ENCODE results near the gene RUSF1. TPM values are rescaled to one million over a fixed set of nuclear protein-coding genes. Genes with fewer than 3 reads are reported as not detected.
"Not testable (repeated sequence)": the region's sequence is repeated elsewhere in the genome, so short reads cannot be mapped to it uniquely, and the experiment has no call there.

Gene RUSF1
- total RNA-seq, 1 donor from 2014 or later: 34.5 TPM

DNA sequence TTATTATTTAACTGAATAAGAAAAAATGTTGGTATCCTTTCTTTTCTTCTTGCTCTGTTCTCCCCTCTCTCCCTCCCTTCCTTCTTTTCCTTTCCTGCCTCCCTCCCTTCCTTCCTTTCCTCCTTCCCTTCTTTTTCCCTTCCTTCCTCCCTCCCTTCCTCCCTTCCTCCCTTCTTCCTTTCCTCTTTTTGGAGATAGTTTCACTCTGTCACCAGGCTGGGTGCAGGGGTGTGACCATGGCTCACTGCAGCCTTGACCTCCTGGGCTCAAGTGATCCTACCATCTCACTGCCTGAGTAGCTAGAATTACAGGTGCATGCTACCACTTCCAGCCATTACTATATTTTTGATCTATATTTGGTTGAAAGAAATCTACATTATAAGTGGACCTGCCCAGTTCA is 5.7 kb upstream of the RUSF1 start:
- no peak for DNase-seq

DNA sequence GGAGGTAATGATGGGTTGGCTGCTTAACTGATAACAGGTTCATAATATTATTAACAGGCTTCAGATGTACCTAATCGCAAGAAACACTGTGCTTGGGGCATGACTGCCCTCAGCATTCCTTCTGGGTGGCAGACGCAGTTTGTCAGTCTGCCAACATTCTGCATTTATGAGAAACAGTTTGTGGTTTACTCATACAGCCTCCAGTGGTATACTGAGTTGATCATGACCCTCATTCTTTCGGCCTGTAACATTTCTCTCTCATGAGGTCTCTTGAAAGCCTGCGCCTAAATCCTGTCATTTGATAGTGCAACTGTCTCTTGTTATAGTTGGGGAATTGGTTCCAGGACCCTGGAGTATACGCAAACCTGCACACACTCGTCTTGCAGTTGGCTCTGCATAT is 4.9 kb upstream of the RUSF1 start:
- no peak for DNase-seq

DNA sequence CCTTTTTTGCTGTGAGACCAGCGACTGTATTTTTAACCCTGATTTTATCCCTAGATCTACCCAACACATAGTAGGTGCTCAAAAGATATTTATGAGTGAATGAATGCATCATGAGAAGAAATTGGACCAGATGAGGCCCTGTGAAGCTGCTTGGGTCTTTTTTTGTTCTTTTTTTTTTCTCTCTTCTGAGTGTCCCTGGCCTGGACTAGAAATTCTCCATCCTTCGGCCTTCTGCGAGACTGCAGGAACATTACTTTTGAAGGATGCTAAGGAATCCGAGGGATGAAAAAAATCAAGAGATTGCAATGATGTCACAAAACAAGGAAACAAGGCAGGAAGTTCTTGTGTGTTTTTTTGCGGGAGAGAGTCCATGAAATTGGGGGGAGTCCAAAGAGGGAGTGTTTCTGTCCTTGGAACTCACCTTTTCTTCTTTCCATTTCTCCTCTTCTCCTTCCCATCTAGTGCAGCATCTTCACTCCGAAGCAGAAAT is 560 bp upstream of the RUSF1 start:
- DNase-seq: no peak

DNA sequence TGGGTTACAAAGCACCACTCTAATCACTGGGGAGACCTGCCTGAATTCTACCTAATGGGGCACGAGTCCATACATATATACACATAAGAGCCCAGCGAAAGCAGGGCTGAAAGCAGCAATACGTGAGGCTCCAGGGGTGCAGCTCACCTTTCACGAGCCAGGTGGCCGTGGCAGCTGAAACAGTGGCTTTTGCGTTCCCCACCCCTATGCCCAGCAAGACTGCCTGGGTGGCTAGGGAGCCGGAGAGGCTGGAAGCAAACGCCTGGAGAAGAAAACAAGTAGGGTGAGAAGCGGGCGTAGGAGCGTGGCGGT is 618 bp downstream of the RUSF1 start:
- no peak for DNase-seq

DNA sequence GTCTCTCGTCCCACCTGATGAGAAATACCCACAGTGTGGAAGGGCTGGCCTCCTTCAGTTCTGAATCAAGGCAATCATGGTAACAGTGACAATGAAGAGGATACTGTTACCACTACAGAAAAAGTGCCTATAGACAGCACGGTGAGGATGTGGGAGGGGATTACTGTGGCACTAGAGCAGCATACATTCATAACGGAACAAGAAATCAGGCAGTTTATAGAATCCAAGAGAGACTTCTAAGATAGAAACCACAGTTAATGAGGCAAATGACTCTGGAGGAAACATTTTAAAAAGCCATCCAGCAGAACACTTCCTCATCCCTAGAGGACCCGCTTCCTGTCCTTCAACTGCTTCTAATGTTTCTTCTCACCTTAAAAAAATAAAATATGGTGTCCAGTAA is 2.7 kb downstream of the RUSF1 start:
- DNase-seq: no peak

DNA sequence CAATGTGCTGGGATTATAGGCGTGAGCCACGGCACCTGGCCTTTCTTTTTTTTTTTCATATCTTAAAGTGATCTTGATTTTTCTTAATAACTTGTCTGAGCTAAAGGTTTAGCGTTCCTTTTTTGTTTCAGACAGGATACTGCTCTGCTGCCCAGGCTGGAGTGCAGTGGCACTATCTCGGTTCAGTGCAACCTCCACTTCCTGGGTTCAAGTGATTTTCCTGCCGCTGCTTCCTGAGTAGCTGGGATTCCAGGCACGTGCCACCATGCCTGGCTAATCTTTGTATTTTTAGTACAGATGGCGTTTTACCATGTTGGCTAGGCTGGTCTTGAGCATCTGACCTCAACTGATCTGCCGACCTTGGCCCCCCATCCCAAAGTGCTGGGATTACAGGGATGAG is 4.0 kb downstream of the RUSF1 start:
- DNase-seq: no peak

DNA sequence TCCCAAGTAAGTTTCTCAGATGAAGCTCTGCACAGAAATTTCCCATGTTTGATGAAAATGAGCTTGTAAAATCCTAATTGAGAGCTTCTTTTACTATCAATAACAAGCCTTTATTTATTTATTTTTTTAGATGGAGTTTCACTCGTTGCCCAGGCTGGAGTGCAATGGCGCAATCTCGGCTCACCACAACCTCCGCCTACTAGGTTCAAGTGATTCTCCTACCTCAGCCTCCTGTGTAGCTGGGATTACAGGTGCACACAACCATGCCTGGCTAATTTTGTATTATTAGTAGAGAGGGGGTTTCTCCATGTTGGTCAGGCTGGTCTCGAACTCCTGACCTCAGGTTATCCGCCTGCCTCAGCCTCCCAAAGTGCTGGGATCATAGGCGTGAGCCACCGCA is 4.6 kb downstream of the RUSF1 start:
- not testable (repeated sequence) for DNase-seq

DNA sequence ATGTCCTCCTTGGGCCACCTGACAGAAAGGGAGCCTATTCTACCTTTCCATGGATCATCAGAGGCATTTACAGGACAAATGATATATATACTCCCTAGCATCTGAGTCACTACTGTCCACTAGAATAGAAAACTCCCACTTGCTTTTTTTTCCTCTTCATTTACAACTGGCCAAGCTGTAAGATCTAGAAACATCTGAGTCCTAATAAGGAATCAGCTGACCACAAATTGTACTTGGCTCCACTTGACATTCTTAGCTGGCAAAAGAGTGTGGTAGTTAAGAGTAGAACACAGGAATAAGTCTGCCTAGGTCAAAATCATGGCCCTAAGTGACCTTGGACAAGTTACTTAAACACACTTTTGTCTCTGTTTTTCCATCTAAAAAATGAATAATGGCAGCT is 5.2 kb downstream of the RUSF1 start:
- DNase-seq: no peak

DNA sequence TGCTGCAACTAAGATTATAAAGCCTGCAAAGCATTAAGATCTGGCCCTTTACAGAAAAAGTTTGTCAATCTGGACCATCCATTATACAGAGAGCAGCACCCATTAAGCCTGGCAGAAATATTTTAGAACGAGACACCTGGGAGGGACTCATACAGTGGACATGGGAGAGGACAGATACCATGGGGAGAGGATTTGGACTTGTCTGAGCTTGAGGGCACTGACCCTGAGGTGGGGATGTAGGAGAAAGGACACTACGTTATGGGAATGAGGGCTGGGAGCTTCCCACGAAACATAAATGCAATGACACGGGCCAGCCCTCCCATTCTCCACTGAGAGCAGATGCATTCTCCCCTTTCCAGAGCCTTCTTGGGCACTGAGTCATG is 6.2 kb downstream of the RUSF1 start:
- no peak for DNase-seq

DNA sequence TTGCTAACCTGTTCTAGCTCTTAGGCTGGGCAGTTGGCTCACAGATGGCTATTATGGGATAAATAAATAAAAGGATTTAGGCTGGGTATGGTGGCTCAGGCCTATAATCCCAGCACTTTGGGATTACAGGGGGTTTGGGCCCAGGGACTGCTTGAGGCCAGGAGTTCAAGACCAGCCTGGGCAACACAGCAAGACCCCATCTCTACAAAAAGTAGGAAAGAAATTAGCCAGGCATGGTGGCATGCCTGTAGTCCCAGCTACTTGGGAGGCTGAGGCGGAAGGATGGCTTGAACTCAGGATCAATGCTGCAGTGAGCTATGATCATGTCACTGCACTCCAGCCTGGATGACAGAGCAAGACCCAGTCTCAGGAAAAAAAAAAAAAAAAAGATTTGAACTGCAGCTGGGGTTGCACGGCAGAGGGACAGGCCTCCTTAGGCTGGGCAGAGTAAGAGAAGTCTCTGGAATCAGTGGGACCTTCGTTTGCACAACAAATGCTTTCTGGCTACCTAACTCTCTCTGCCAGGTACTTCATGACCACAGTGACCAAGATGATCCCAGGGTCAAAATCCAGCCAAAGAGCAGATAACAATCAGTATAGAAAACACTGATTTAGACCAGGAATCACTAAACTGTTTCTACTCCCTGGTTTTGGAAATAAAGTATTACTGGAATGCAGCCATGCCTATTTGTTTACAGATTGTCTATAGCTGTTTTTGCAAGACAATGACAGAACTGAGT is 6.8 kb downstream of the RUSF1 start:
- no peak for DNase-seq

DNA sequence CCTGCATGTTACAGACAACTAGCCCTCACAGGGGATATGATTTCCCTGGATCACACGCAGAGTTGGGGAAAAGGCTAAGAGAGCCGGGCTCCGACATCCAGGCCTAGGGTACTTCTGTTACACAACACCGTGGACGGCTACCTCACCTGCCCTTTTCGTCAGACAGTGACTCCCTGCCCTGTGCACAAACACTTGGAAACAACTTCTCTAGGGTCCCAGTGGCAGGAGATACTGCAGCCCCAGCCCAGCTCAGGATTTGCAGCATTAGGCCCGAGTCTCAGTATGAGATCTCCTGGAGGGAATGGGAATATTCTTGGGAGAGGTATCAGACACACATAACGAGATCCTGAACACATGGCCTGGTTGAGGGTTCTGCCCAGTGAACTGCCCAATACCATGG is 8.3 kb downstream of the RUSF1 start:
- no peak for DNase-seq

DNA sequence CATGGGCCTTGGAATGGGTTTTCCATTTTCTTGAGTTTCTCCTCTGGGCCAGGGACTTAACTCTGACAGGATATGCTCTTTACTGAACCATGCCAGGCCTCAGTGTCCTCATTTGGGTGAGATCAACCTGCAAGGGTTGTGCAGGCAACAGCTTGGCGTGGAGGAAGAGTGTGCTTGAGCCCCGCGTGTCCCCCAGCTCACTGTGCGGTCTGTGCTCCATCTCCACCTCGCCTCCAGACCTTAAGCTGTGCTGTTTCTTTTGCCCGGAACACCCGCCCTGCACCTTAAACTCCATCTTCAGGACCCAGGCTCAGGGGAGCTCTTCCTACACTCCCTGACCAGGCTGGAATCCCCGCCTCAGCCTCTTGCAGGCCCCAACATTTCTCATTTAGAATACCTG is 9.7 kb downstream of the RUSF1 start:
- no peak for DNase-seq

DNA sequence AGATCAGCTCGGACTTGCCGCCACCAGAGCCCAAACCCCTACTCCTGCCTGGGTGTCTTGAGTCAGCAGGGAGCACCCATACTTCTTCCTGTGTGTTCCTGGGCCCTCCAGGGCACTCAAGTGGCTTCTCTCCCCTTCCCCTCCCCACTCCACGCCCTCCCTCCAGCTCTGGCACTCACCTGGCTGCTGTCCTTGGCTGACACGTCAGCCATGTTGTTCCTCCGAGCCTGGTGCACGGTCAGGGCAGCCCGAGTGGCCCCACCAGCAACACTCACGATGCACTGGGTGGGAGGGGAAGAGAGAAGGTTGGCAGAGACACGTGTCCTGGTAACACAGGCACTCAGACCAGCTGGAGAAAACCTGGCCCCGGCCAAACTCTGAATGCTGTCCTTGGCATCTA is 11.5 kb downstream of the RUSF1 start:
- no peak for DNase-seq

DNA sequence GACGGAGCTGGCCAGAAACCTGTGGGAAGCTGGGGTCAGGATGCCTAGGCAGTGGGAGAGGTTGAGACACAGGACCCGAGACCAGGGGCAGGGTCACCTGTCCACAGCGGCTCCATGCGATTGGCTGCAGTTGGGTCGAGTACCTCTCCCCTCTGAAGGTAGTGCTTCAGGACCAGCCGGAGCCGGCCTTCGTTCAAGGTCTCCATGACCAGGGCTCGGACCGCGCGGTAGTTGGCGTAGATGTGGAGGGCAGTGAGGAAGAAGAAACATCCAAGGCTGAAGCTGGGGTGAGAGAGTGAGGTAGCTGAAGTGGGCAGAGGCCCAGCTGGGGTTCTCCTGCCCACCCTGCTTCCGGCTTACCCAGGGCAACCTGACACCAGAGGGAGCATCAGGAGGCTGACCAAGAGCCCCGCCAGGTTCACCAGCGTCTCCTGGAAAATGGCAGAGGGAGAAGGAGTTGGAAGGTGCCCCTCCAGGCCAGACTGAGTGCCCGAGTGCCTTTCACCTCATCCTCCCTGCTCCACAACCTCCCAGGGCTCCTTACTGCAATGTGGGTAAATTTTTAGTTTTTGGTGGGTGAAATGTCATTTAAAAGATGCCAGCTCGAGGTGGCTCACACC is 14.6 kb downstream of the RUSF1 start:
- DNase-seq: no peak

DNA sequence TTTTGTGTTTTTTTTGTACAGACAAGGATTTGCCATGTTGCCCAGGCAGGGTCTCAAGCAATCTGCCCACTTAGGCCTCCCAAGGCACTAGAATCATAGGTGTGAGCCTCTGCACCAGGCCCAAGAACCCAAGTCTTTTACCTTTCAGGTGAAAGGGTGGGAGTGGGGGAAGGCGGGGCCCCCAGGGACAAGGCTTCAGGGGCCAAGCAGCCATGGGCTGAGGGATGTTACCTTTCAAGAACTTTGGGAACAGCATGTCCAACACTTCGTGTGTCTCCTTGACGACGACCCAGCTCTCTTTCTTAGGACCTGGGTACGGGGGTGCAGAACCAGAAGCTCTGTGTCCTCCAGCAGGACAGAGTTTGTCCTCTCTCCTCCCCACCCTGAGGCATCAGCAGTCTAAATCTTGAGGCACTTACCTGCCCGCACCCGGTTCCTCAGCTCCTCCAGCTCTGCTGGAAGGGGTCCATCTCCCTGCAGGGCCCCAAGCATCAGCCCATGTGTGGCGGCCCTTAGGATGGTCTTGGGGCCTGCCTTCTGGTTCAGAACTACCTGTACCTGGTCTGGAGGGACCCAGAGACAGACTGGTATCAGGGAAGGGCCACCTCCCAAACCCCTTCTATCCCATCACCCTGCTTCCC is 16.3 kb downstream of the RUSF1 start:
- DNase-seq: no peak

DNA sequence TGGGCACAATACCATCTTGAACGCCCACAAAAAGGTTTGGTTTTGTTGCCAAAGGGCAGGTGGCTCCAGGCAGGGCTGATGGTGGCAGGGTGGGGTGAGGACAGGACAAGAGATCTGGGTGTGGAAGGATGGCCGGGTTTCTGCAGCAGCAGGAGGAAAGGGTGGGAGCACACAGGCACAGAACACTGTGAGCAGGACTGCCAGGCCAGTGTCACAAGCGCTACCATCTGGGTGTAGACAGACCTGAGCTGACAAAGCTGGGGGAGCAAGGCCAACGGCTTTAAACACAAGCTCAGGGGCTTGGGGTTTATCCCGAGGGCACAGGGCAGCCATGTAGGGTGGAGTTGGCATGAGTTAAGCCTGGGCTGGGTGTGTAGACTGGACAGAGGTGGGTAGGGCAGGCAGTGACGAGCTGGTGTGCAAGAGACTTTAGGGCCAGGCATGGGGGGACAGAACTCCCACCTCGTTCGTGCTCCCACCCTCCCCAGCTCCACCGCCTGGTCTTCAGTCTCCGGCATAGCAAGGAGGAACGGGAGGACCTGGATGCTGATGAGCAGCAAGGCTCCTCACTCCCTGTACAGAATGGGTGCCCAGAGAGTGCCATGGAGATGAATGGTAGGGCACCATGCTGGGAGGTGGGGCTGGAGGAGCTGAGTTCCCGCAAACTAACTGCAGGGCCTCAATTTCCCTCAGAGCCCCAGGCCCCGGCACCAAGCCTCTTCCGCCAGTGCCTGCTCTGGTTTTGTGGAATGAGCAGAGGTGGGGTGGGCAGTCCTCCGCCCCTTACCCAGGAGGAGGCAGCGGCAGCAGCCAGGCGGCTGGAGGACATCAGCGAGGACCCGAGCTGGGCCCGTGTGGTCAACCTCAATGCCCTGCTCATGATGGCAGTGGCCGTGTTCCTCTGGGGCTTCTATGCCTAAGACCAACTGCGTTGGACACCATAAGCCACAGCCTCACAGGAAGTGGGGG is 18.3 kb downstream of the RUSF1 start:
- no peak for DNase-seq

DNA sequence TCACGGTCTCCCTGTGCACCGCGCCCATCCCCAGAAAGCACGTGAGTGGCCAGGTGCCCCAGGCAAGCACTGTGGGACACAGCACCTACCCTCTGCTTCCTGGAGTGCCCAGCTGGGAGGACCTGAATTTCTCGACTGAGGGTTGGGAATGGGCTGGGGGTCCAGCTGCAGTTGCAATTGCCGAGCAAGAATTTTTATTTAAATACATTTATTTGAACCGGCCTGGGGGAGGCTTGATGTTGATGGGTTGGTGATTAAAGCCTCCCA is 19.0 kb downstream of the RUSF1 start:
- DNase-seq: no peak

DNA sequence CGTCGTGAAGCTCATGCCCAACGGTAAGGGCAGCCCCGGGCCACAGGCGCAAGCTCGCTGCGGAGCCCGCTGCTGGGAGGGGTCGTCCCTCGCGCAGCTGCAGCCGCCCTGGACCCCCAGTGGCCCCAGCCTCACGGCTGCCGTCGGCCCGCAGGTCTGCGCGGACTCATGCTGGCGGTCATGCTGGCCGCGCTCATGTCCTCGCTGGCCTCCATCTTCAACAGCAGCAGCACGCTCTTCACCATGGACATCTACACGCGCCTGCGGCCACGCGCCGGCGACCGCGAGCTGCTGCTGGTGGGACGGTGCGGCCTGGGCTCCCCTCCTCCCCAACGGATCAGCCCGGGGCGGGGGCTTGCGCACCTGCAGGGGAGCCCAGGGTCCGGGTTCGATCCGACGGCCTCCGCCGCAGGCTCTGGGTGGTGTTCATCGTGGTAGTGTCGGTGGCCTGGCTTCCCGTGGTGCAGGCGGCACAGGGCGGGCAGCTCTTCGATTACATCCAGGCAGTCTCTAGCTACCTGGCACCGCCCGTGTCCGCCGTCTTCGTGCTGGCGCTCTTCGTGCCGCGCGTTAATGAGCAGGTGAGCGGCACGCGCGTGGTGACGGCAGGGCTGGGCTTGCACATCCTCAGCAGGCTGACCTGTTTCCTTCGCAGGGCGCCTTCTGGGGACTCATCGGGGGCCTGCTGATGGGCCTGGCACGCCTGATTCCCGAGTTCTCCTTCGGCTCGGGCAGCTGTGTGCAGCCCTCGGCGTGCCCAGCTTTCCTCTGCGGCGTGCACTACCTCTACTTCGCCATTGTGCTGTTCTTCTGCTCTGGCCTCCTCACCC is 19.5 kb downstream of the RUSF1 start:
- no peak for DNase-seq

DNA sequence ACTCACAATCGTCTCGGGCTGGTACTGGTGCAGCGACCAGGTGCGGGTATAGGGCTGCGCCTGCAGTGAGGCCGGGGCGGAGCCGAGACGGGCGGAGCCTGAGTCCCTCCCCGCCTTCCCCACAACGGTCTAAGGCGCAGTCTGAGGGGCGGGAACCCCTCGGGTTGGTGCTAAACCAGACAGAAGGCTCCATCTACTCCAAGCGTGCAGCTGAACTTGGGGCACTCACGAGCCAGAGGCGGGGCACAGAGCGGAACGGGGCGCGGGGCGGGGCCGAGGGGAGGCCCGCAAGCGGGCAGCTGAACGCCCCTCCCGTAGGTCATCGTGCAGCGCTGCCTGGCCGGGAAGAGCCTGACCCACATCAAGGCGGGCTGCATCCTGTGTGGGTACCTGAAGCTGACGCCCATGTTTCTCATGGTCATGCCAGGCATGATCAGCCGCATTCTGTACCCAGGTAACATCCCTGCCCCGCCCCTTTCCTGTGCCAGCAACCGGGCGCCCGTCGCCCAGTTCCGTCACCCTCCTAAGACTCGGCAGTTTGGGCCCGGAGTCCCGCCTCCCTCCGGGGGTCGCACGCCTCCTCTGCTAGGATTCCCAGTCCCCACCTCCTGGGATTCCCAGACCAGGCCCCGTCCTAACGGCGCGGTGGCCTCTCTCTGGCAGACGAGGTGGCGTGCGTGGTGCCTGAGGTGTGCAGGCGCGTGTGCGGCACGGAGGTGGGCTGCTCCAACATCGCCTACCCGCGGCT is 20.3 kb downstream of the RUSF1 start:
- DNase-seq: no peak

DNA sequence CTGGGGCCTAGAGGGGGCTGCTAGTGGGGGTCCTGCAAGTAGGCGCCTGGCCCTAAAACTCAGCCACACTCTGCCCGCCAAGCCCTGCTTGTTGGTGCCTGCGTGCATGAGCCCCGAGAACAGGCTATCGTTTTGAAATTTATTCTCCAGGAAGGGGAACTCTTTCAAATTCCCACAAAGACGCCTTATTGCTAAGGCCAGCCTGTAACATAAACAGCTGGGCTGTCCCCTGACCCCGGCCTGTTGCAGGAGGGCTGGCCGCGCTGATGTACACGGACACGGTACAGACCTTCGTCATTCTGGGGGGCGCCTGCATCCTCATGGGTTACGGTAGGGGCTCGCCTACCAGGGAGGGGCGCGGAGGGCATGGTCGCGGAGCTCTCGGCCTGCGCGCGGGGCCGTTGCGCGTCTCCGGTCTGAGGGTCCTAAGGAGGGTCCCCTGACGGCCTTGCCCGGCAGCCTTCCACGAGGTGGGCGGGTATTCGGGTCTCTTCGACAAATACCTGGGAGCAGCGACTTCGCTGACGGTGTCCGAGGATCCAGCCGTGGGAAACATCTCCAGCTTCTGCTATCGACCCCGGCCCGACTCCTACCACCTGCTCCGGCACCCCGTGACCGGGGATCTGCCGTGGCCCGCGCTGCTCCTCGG is 21.0 kb downstream of the RUSF1 start:
- no peak for DNase-seq

DNA sequence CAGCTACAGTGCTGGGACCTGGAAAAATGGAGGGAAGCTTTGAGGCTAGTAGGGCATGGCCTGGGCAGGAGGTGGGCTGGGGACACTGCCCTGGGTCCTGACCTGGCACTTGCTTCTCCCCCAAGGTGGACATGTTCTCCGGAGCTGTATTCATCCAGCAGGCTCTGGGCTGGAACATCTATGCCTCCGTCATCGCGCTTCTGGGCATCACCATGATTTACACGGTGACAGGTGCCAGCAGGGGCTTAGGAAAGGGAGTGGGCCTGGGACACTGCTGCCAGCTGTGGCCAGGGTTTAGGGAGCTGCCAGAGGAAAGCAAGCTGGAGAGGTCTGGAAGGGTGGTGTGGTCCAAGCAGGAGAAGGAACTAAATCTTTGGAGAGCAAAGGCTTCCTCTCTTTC is 22.1 kb downstream of the RUSF1 start:
- no peak for DNase-seq
